CD8-positive, alpha-beta memory T cell (primary cell): Measurements from ENCODE around the gene ARHGEF25. TPM values are rescaled to one million over a fixed set of nuclear protein-coding genes. Genes with fewer than 3 reads are reported as not detected.
A peak's percentile ranks its signal among the peaks of the same experiment; 100 is the strongest.

Experiments used
- CTCF ChIA-PET: fragments of 350-600 bp; sonication (Branson Sonifier 250); formaldehyde crosslinking; loops from one replicate; lab custom pipeline; 2021; ENCODE audit warnings: antibody characterized with exemption; lab: Charles Lee
- POLR2A ChIA-PET: fragments of 350-600 bp; sonication (Branson Sonifier 250); formaldehyde crosslinking; loops from one replicate; lab custom pipeline; 2021; ENCODE audit warnings: antibody characterized with exemption; lab: Charles Lee
- DNase-seq, 5 donors: peaks; one replicate each; pipeline versions ENCODE4 v3.0.0 to v3.0.0-alpha.2; 2020 to 2022; ENCODE audit warnings: mixed read lengths in 1 of 5
- H3K27ac ChIP-seq: one replicate; pipeline ENCODE4 v1.7.0; 2013; ENCODE audit warnings: low read depth, mild to moderate bottlenecking, low read length, moderate library complexity
- H3K27me3 ChIP-seq: 2 replicates; pipeline ENCODE4 v1.7.0; 2013; ENCODE audit warnings: low read length, mild to moderate bottlenecking; ENCODE audit not compliant: insufficient read depth, poor library complexity, severe bottlenecking
- H3K36me3 ChIP-seq: 2 replicates; pipeline ENCODE4 v1.7.0; 2013; ENCODE audit warnings: mild to moderate bottlenecking, low read length, moderate library complexity; ENCODE audit not compliant: insufficient read depth
- H3K4me1 ChIP-seq: 2 replicates; pipeline ENCODE4 v1.7.0; 2013; ENCODE audit warnings: mild to moderate bottlenecking, low read length, moderate library complexity; ENCODE audit not compliant: insufficient read depth
- H3K4me3 ChIP-seq: 2 replicates; pipeline ENCODE4 v1.7.0; 2013; ENCODE audit warnings: mild to moderate bottlenecking, low read length
- H3K9me3 ChIP-seq: 2 replicates; pipeline ENCODE4 v1.7.0; 2013; ENCODE audit warnings: mild to moderate bottlenecking, low read length
- H3K27ac Mint-ChIP-seq, 8 donors: one replicate each; pipeline ENCODE4 v1.8.0; 2020 to 2021; ENCODE audit warnings: mixed read lengths in 8 of 8, mild to moderate bottlenecking in 6 of 8, inconsistent platforms in 3 of 8, moderate library complexity in 3 of 8
- H3K27me3 Mint-ChIP-seq, 2 donors: one replicate each; pipeline ENCODE4 v1.8.0; 2020 to 2021; ENCODE audit warnings: mixed read lengths in 2 of 2, mild to moderate bottlenecking in 1 of 2, moderate library complexity in 1 of 2
- H3K36me3 Mint-ChIP-seq, 3 donors: one replicate each; pipeline ENCODE4 v1.8.0; 2020 to 2021; ENCODE audit warnings: mixed read lengths in 3 of 3, inconsistent platforms in 1 of 3, mild to moderate bottlenecking in 1 of 3
- H3K4me1 Mint-ChIP-seq, 3 donors: one replicate each; pipeline ENCODE4 v1.8.0; 2020 to 2021; ENCODE audit warnings: mixed read lengths in 3 of 3, inconsistent platforms in 1 of 3, mild to moderate bottlenecking in 1 of 3
- H3K4me3 Mint-ChIP-seq, 7 donors: one replicate each; pipeline ENCODE4 v1.8.0; 2020 to 2021; ENCODE audit warnings: mixed read lengths in 7 of 7, mild to moderate bottlenecking in 6 of 7, moderate library complexity in 4 of 7, inconsistent platforms in 2 of 7
- H3K9me3 Mint-ChIP-seq, 5 donors: one replicate each; pipeline ENCODE4 v1.8.0; 2020 to 2022; ENCODE audit warnings: mixed read lengths in 5 of 5, mild to moderate bottlenecking in 3 of 5, moderate library complexity in 2 of 5, inconsistent platforms in 1 of 5
- polyA plus RNA-seq: library from polyadenylated mRNA; unstranded; fragments of 300-500 nt; fragmentation: Illumina TruSeq; gene quantifications from one replicate; pipeline ENCODE4 v1.2.3, GENCODE V29; 2021
- total RNA-seq, 2 experiments: library from RNA; stranded (reverse); gene quantifications; one replicate each; pipeline ENCODE4 v1.2.3, GENCODE V29; 2021

The ARHGEF25 gene
- total and polyA plus RNA-seq, 3 experiments from 2014 or later: 1.4 to 1.9 TPM; not detected in 1

DNA sequence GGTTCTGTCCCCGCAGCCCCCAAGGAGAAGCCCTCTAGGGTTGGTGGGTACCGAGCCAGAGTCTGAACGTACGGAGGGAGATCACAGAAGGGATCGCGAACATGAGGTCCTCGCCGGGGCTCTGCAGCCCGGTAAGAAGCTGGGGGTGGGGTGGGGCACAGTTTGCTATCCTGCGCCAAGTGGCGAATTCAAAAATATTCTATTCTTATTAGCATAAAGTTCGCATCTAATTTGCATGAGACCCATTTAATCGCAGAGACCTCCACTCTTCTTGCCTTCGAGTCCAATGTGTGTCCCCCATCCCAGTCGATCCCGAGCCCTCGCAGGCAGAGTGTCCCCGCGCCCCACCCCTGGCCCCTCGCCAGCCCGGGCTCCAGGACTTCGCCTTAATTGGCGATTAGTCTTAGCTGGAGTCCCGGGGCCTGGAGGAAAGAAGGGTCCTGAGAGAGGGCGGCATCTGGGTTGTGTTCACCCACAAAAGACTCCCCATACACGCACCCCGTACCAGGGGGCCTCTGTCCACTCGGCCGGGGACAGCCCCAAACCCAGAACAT, 604 bp upstream of the ARHGEF25 start:
- peak overlapping the region in 4 of 8 donors; percentile 31 to 82 (median 65) for H3K27ac Mint-ChIP-seq
- DNase-seq: no peak
- H3K4me1 ChIP-seq: peaks cover 13% of the 10 kb centered on the region
- no peak overlapping the region for H3K27ac ChIP-seq
- peak overlapping the region; percentile 46 for H3K4me3 ChIP-seq
- H3K36me3 ChIP-seq: no peaks in the 10 kb centered on the region
- peak overlapping the region; percentile 60 to 88 (median 78) for H3K4me3 Mint-ChIP-seq
- ChIA-PET CTCF (interaction anchor here (1.1 to 1.5 kb wide), 2 partner anchors 10 to 27 kb away, joined by 3 read pairs; no protein-coding TSS in a partner anchor), POLR2A (interaction anchor here (1.0 to 2.3 kb wide), 2 partner anchors 19 to 131 kb away, joined by 3 to 6 read pairs; partner anchors contain the start of gene PIP4K2C)
- no peaks in the 10 kb centered on the region for H3K9me3 Mint-ChIP-seq
- H3K4me1 Mint-ChIP-seq: peaks cover 9 to 24% (median 18%) of the 10 kb centered on the region in 3 donors
- H3K36me3 Mint-ChIP-seq: peaks cover 0 to 18% (median 6%) of the 10 kb centered on the region in 3 donors
- peaks cover 8 to 28% of the 10 kb centered on the region in 2 donors for H3K27me3 Mint-ChIP-seq
- no peaks in the 10 kb centered on the region for H3K9me3 ChIP-seq
- H3K27me3 ChIP-seq: peaks cover 4% of the 10 kb centered on the region

DNA sequence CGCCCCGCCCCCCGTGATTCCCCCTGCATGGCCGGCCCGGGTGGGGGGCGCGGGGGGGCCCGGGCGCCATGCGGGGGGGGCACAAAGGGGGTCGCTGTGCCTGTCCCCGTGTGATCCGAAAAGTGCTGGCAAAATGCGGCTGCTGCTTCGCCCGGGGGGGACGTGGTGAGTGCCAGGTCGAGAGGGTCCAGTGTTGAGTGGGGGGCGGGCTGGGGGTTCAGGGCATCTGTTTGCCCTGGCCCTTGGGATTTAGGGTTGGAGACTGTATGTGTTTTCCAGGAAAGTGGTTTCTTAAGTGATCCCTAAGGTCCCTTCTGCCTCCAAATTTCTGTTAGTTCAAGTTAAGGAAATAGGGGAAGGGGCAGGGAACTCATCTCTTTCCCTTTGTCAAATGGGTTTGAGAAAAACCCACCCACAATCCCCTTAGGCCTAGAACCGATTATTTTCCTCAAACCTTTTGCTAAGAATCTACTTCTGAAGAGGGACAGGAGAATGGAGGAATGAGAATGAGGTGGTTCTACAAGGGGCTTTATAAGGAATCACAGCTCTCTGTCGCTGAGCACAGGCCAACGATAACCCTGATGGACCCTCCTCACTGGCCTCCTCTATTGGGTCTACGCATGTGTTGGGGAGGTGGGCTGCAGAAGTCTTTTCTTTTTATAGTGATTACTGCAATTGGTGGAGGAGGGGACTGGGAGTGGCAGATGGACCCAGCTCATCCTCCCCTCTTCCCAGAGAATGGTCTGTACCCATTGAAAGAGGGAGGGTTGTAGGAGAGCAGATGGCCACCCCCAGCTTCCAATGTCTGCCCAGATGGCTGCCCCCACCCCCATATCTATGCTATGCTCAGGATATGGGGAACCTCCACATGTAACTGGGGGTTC, 834 bp downstream of the ARHGEF25 start:
- no peak overlapping the region for H3K4me3 ChIP-seq
- Mint-ChIP-seq H3K9me3 (no peaks in the 10 kb centered on the region), H3K36me3 (peaks cover 0 to 14% (median 4%) of the 10 kb centered on the region in 3 donors), H3K4me3 (peak overlapping the region; percentile 67 to 94 (median 78)), H3K4me1 (peaks cover 5 to 13% (median 7%) of the 10 kb centered on the region in 3 donors), H3K27me3 (peaks cover 13 to 35% of the 10 kb centered on the region in 2 donors), H3K27ac (peak overlapping the region in 2 of 8 donors; percentile 72 to 84)
- H3K27me3 ChIP-seq: peaks cover 4% of the 10 kb centered on the region
- H3K27ac ChIP-seq: no peak overlapping the region
- H3K9me3 ChIP-seq: no peaks in the 10 kb centered on the region
- no peak for DNase-seq
- ChIA-PET POLR2A (interaction anchor here (0.5 to 2.3 kb wide), 3 partner anchors 21 to 861 kb away, joined by 3 to 10 read pairs (median 6); partner anchors contain the start of gene PIP4K2C), CTCF (interaction anchor here (0.9 to 1.5 kb wide), 4 partner anchors 9 to 129 kb away, joined by 3 to 7 read pairs (median 3); no protein-coding TSS in a partner anchor)
- H3K36me3 ChIP-seq: no peaks in the 10 kb centered on the region
- peaks cover 10% of the 10 kb centered on the region for H3K4me1 ChIP-seq

DNA sequence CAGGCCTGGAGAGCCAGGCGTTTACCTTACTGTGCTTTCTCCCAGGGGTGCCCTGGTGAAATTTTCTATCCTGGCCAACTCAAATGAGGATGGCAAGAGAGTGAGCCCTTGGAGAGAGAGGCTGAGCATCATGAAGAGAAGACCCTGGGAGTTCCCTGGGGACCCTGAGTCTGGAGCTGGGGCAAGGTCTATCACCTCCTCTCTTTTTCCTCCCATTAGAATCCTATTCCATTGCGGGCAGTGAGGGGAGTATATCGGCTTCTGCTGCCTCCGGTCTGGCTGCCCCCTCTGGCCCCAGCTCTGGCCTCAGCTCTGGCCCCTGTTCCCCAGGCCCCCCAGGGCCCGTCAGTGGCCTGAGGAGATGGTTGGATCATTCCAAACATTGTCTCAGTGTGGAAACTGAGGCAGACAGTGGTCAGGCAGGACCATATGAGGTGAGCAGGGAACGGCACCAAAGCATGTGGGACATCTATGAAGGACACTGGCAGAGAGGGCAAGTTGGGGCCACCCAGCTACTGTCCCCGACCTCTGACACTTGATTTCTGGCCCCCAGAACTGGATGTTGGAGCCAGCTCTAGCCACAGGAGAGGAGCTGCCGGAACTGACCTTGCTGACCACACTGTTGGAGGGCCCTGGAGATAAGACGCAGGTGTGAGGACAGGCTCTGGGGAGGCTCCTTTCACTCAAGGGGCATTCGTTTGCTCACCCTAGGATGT, 1.6 kb downstream of the ARHGEF25 start:
- H3K36me3 Mint-ChIP-seq: peaks cover 0 to 8% (median 1%) of the 10 kb centered on the region in 3 donors
- Histone ChIP-seq H3K4me1 (peaks cover 10% of the 10 kb centered on the region), H3K9me3 (no peaks in the 10 kb centered on the region), H3K4me3 (no peak overlapping the region), H3K36me3 (no peaks in the 10 kb centered on the region), H3K27ac (no peak overlapping the region), H3K27me3 (peaks cover 5% of the 10 kb centered on the region)
- POLR2A ChIA-PET: no interaction called here
- H3K4me3 Mint-ChIP-seq: peak overlapping the region in 4 of 7 donors; percentile 8 to 82 (median 78)
- H3K27ac Mint-ChIP-seq: peak overlapping the region in 2 of 8 donors; percentile 47 to 87
- no peaks in the 10 kb centered on the region for H3K9me3 Mint-ChIP-seq
- CTCF ChIA-PET: interaction anchor here (0.8 to 1.4 kb wide), 3 partner anchors 30 to 154 kb away, joined by 3 to 7 read pairs (median 3); no protein-coding TSS in a partner anchor
- peaks cover 5 to 13% (median 7%) of the 10 kb centered on the region in 3 donors for H3K4me1 Mint-ChIP-seq
- DNase-seq: no peak
- H3K27me3 Mint-ChIP-seq: peaks cover 18 to 43% of the 10 kb centered on the region in 2 donors

DNA sequence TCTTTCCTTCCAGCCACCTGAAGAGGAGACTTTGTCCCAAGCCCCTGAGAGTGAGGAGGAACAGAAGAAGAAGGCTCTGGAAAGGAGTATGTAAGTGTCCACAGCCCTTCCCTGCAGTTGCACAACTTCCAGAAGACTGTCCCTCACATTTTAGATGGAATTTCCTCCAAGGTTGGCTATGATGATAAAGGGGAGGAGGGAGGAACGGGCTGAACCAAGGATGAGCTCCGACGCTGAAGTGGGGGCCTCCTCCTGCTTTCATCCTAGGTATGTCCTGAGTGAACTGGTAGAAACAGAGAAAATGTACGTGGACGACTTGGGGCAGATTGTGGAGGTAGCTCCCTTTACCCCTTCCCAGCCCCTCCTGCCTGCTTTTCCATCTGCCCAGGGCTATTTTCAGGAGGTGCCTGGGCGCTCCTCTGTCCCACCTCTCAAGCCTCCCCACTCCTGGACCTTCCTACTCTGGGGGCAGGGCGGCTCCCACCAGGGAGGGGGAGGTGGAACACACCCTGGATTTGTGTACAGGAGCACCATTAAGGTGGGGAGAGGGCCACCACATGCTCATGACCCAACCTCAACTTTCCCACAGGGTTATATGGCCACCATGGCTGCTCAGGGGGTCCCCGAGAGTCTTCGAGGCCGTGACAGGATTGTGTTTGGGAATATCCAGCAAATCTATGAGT, 2.3 kb downstream of the ARHGEF25 start:
- POLR2A ChIA-PET: no interaction called here
- DNase-seq: no peak
- Histone ChIP-seq H3K9me3 (no peaks in the 10 kb centered on the region), H3K27me3 (peaks cover 9% of the 10 kb centered on the region), H3K27ac (no peak overlapping the region), H3K36me3 (no peaks in the 10 kb centered on the region), H3K4me3 (no peak overlapping the region), H3K4me1 (peaks cover 10% of the 10 kb centered on the region)
- peaks cover 24 to 47% of the 10 kb centered on the region in 2 donors for H3K27me3 Mint-ChIP-seq
- H3K27ac Mint-ChIP-seq: peak overlapping the region in 1 of 8 donors; percentile 47
- H3K4me3 Mint-ChIP-seq: no peak overlapping the region
- H3K4me1 Mint-ChIP-seq: peaks cover 5 to 13% (median 7%) of the 10 kb centered on the region in 3 donors
- H3K36me3 Mint-ChIP-seq: peaks cover 0 to 7% (median 0%) of the 10 kb centered on the region in 3 donors
- CTCF ChIA-PET: interaction anchor here (0.8 kb wide), 1 partner anchor 155 kb away, joined by 3 read pairs; no protein-coding TSS in a partner anchor
- no peaks in the 10 kb centered on the region for H3K9me3 Mint-ChIP-seq

DNA sequence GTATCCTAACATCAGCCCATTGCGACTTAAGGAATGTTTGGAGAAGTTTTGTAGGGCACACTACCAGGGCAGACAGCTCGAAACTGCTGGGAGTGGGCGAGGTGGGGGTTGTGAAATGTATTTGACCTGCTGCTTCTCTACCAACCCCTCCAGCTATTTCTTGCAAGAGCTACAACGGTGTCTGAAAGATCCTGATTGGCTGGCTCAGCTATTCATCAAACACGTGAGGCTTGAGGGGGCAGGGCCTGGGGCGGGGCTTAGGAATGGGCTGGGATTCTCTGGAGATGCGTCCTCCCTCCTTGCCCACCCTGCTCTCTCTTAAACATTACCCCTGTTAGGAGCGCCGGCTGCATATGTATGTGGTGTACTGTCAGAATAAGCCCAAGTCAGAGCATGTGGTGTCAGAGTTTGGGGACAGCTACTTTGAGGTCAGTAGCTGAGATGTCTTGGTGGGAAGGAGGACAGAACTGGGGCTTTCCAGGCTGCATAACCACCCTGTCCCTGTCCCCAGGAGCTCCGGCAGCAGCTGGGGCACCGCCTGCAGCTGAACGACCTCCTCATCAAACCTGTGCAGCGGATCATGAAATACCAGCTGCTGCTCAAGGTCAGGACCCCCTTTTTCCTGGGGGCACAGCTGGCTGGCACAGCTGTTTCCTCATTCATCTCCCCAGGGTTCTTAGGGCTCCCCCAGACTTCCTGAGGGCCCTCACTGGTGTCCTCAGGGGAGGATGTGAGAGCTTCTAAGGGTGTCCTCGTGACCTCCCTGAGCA, 3.1 kb downstream of the ARHGEF25 start:
- no peaks in the 10 kb centered on the region for H3K36me3 ChIP-seq
- Mint-ChIP-seq H3K36me3 (peaks cover 0 to 2% (median 0%) of the 10 kb centered on the region in 3 donors), H3K27me3 (peaks cover 32 to 54% of the 10 kb centered on the region in 2 donors), H3K4me3 (no peak overlapping the region), H3K9me3 (no peaks in the 10 kb centered on the region), H3K27ac (no peak overlapping the region), H3K4me1 (peaks cover 9 to 19% (median 13%) of the 10 kb centered on the region in 3 donors)
- H3K27ac ChIP-seq: no peak overlapping the region
- ChIA-PET POLR2A (no interaction called here), CTCF (interaction anchor here (1.4 to 2.5 kb wide), 2 partner anchors 21 to 31 kb away, joined by 3 to 8 read pairs; no protein-coding TSS in a partner anchor)
- DNase-seq: no peak
- H3K9me3 ChIP-seq: no peaks in the 10 kb centered on the region
- H3K27me3 ChIP-seq: peaks cover 11% of the 10 kb centered on the region
- no peak overlapping the region for H3K4me3 ChIP-seq
- H3K4me1 ChIP-seq: peaks cover 12% of the 10 kb centered on the region

DNA sequence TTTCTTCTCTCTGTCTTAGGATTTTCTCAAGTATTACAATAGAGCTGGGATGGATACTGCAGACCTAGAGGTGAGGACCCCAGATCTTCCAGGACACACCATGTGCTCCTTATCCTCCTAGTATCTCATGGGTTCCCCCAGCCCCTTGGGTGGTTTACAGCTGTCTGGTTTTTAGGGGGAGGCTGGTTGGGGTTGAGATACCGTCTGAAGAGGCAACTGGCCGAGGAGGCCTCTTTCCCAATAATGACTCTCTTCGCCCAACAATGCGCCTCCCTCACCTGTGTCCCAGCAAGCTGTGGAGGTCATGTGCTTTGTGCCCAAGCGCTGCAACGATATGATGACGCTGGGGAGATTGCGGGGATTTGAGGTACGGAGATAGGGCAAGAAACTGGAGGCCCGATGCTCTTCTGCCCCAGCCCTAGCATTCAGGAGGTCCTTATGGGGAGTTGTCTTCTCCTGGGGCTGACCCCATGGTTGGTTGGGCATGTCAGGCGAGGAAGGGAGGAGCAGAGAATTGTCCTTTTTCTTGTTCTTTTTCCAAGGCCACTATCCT, 3.8 kb downstream of the ARHGEF25 start:
- no peak for DNase-seq
- Histone ChIP-seq H3K36me3 (no peaks in the 10 kb centered on the region), H3K4me1 (peaks cover 19% of the 10 kb centered on the region), H3K27ac (no peak overlapping the region), H3K9me3 (no peaks in the 10 kb centered on the region), H3K27me3 (peaks cover 17% of the 10 kb centered on the region), H3K4me3 (no peak overlapping the region)
- Mint-ChIP-seq H3K9me3 (no peaks in the 10 kb centered on the region), H3K36me3 (no peaks in the 10 kb centered on the region), H3K27ac (no peak overlapping the region), H3K4me3 (no peak overlapping the region), H3K4me1 (peaks cover 9 to 25% (median 15%) of the 10 kb centered on the region in 3 donors), H3K27me3 (peaks cover 35 to 58% of the 10 kb centered on the region in 2 donors)
- ChIA-PET CTCF (interaction anchor here (1.4 to 2.5 kb wide), 2 partner anchors 22 to 32 kb away, joined by 3 to 8 read pairs; no protein-coding TSS in a partner anchor), POLR2A (no interaction called here)
